ENCODE measurements around the gene ZNF385A. TPM values are rescaled to one million over a fixed set of nuclear protein-coding genes. Genes with fewer than 3 reads are reported as not detected.
A peak's percentile ranks its signal among the peaks of the same experiment; 100 is the strongest.

The ZNF385A gene
- total and polyA plus RNA-seq, 9 of the 15 experiments (the other 6 are each of a cell fraction or from before 2014, with no cell fraction given) = 1.0 to 111 (median 7.7) TPM

DNA sequence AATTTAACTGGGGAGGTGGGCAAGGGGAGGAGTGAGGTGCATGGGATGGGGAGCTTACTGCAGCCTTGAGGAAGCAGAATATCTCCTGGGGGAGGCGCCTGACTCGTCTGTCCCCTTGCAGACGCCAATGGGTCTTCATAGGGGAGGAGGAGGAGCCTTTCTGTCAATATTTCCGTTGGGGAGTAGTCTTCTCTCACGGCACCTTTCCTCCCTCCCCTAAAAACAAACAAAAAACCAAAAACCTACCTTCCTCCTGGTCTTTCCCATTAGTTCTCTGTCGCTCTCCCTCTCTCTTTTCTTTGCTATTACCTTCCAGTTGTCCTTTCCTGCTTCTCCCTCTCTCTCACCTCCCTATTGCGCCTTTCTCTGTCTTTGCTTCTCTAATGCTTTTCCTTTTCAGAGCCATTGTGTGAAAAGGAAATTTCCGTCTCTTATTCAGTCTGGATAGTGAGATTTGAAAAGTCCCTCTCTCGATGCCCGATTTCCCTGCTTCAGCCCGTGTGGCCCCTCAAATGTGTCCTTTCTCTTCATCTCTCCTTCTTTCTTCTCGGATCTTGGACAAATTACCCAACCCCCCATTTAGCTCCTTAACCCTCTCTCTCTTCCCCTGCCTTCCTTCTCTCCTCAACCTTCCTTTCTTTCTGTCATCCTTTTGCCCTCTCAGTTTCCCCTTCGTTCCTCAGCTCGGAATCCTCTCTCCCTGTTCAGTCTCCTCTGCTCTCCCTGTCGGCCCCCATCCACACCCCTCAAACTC is 26.2 kb downstream of the ZNF385A start (continued):
- TF ChIP-seq, protein P1, sequence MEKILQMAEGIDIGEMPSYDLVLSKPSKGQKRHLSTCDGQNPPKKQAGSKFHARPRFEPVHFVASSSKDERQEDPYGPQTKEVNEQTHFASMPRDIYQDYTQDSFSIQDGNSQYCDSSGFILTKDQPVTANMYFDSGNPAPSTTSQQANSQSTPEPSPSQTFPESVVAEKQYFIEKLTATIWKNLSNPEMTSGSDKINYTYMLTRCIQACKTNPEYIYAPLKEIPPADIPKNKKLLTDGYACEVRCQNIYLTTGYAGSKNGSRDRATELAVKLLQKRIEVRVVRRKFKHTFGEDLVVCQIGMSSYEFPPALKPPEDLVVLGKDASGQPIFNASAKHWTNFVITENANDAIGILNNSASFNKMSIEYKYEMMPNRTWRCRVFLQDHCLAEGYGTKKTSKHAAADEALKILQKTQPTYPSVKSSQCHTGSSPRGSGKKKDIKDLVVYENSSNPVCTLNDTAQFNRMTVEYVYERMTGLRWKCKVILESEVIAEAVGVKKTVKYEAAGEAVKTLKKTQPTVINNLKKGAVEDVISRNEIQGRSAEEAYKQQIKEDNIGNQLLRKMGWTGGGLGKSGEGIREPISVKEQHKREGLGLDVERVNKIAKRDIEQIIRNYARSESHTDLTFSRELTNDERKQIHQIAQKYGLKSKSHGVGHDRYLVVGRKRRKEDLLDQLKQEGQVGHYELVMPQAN (IDR thresholded peaks at IDR 0.05; ENCODE audit: borderline replicate concordance) = peak; percentile 78; the same call in 1 of the 2 replicates
- TF ChIP-seq NFATC3 (IDR thresholded peaks at IDR 0.05) = 0 out of 2 replicates have a peak, but pooled peaks have one; percentile 39
- peak; percentile 67; the same call in 1 of the 2 replicates for TF ChIP-seq SMARCE1 (IDR thresholded peaks at IDR 0.05)
- TF ChIP-seq ARHGAP35 (IDR thresholded peaks at IDR 0.05; ENCODE audit: partially characterized antibody) = peak; percentile 10
- no peak for TF ChIP-seq GABPB1 (CRISPR knock-in tag; IDR thresholded peaks at IDR 0.05)
- TF ChIP-seq LEF1 (IDR thresholded peaks at IDR 0.05) = no peak
- TF ChIP-seq, protein P2, sequence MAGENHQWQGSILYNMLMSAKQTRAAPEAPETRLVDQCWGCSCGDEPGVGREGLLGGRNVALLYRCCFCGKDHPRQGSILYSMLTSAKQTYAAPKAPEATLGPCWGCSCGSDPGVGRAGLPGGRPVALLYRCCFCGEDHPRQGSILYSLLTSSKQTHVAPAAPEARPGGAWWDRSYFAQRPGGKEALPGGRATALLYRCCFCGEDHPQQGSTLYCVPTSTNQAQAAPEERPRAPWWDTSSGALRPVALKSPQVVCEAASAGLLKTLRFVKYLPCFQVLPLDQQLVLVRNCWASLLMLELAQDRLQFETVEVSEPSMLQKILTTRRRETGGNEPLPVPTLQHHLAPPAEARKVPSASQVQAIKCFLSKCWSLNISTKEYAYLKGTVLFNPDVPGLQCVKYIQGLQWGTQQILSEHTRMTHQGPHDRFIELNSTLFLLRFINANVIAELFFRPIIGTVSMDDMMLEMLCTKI (IDR thresholded peaks at IDR 0.05; ENCODE audit: partially characterized antibody) = no peak
- peak; percentile 74 for TF ChIP-seq PHB2 (IDR thresholded peaks at IDR 0.05; ENCODE audit: low read depth)
- no peak for TF ChIP-seq PYGO2 (tag; IDR thresholded peaks at IDR 0.05)
- TF ChIP-seq MEIS2 (IDR thresholded peaks at IDR 0.05; ENCODE audit: partially characterized antibody) = peak; percentile 56
- TF ChIP-seq, protein P3, sequence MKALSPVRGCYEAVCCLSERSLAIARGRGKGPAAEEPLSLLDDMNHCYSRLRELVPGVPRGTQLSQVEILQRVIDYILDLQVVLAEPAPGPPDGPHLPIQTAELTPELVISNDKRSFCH (CRISPR knock-in tag; IDR thresholded peaks at IDR 0.05) = no peak
- TF ChIP-seq, protein P3 (tag; IDR thresholded peaks at IDR 0.05) = no peak
- no peak for TF ChIP-seq CREBBP (IDR thresholded peaks at IDR 0.05; ENCODE audit: low read depth, low read length)
- TF ChIP-seq, protein P4, sequence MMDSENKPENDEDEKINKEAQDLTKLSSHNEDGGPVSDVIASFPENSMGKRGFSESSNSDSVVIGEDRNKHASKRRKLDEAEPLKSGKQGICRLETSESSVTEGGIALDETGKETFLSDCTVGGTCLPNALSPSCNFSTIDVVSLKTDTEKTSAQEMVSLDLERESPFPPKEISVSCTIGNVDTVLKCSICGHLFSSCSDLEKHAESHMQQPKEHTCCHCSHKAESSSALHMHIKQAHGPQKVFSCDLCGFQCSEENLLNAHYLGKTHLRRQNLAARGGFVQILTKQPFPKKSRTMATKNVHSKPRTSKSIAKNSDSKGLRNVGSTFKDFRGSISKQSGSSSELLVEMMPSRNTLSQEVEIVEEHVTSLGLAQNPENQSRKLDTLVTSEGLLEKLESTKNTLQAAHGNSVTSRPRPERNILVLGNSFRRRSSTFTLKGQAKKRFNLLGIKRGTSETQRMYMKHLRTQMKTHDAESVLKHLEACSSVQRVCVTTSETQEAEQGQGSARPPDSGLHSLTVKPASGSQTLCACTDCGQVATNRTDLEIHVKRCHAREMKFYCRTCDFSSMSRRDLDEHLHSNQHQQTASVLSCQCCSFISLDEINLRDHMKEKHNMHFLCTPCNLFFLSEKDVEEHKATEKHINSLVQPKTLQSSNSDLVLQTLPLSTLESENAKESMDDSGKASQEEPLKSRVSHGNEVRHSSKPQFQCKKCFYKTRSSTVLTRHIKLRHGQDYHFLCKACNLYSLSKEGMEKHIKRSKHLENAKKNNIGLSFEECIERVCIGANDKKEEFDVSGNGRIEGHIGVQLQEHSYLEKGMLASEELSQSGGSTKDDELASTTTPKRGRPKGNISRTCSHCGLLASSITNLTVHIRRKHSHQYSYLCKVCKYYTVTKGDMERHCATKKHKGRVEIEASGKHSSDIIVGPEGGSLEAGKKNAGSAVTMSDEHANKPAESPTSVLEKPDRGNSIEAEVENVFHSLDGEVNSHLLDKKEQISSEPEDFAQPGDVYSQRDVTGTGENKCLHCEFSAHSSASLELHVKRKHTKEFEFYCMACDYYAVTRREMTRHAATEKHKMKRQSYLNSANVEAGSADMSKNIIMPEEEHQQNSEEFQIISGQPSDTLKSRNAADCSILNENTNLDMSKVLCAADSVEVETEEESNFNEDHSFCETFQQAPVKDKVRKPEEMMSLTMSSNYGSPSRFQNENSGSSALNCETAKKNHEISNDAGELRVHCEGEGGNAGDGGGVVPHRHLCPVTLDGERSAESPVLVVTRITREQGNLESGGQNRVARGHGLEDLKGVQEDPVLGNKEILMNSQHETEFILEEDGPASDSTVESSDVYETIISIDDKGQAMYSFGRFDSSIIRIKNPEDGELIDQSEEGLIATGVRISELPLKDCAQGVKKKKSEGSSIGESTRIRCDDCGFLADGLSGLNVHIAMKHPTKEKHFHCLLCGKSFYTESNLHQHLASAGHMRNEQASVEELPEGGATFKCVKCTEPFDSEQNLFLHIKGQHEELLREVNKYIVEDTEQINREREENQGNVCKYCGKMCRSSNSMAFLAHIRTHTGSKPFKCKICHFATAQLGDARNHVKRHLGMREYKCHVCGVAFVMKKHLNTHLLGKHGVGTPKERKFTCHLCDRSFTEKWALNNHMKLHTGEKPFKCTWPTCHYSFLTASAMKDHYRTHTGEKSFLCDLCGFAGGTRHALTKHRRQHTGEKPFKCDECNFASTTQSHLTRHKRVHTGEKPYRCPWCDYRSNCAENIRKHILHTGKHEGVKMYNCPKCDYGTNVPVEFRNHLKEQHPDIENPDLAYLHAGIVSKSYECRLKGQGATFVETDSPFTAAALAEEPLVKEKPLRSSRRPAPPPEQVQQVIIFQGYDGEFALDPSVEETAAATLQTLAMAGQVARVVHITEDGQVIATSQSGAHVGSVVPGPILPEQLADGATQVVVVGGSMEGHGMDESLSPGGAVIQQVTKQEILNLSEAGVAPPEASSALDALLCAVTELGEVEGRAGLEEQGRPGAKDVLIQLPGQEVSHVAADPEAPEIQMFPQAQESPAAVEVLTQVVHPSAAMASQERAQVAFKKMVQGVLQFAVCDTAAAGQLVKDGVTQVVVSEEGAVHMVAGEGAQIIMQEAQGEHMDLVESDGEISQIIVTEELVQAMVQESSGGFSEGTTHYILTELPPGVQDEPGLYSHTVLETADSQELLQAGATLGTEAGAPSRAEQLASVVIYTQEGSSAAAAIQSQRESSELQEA (IDR thresholded peaks at IDR 0.05; ENCODE audit: low read depth) = peak; percentile 62; the same call in 1 of the 2 replicates
